Right hindlimb (tissue), 1 donor: ENCODE results near the gene MYOZ1.
A peak's percentile ranks its signal among the peaks of the same experiment; 100 is the strongest.
"Not testable (repeated sequence)": the region's sequence is repeated elsewhere in the genome, so short reads cannot be mapped to it uniquely, and the experiment has no call there.

Experiments
- DNase-seq: peaks from one replicate; pipeline ENCODE4 v3.0.0-alpha.2; 2018

MYOZ1 gene

GRCh38 chr10:73647211-73647874, 6.1 kb upstream of the MYOZ1 start:
- DNase-seq, result peak; percentile 83

DNA sequence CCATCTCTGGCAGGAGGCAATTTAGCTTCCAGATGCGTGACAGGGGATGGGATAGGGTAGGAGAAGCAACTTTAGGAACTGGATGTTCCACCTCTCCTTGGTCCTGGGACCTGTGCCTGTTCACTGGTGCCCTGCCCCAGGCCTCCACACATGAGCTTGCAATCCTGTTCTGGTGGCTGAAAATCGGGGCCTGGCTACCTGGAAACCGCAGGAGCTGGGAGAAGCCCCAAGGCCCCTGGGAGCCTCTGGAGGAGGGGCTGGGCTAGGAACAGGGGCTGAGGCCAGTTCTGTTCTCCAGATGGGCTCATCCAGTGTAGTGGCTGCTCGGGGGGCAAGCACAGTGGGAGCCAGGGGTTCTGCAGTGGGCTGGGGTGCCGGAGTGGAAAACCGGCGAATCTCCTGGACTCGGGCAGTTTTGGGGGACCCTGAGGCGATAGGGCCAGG, 5.3 kb upstream of the MYOZ1 start:
- DNase-seq, result no peak

DNA sequence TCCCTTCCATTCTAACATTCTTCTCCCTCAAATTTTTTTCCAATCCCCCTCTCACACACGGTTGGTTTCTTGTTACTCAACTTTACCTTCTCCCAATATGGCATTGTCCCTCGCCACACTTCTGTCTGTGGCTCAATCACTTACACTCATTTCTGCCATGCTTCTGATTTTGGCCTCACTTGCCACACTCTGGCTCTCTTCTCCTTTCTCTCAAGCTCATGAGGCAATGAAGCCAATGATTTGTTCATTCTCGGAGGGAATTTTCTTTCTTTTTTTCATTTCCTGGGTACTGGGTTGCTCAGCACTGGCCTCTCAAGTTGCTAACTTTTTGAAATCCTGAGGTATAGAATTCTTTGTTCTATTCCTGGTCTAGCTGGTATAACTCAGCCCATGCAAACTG, 4.0 kb upstream of the MYOZ1 start:
- DNase-seq, result no peak

DNA sequence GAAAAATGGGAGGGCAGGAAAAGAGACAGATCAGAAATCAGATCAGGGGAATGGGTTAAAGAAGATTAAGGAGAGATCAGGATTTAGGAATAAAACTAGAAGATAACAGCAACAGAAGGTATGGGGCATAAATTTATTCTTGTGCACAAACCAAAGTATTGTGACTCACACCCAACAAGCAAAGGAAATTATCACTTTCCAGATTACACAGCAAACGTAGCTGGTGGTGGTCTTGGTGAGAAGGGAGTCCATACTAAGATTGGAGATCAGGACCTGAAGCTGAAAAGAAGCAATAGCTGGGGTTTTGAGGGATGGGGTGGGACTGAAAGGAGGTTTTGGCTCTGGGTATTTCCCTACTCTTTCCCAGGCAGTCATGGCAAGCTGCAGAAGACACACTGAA, 3.5 kb upstream of the MYOZ1 start:
- DNase-seq, result no peak

DNA sequence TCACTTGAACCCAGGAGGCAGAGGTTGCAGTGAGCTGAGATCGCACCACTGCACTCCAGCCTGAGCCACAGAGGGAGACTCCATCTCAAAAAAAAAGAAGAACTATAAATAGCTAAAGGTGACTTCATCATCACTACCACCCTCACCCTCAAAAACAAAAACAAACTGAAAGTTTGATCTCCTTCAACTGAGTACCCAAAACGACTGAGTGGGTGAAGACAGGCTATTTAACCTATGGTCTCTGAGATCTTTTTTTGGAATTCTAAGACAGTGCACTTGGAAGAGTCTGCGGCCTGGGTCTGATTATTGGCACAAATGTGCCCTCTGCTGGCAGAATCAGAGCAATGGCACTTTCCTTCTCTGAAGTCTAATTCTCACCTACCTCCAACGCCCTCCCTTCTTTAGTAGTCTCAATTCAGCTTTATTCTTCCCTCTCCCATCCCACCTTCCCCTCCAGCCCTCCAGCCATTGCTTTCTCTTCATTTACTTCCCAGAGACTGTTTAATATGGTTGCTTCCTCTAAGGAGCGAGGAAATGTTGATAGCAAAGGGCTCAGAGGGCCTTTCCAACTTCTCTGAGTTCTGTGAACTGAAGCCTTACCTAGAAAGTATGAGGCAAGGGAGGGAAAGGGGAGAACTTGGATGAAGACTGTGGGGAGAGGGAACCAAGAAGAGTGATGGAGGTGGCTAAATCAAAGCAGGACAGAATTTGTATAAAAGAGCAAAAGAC, 2.9 kb upstream of the MYOZ1 start:
- peak; percentile 76 for DNase-seq

- DNase-seq, result no peak
These were observed 2.1 kb upstream of the MYOZ1 start for GRCh38 chr10:73643362-73643761.

DNA sequence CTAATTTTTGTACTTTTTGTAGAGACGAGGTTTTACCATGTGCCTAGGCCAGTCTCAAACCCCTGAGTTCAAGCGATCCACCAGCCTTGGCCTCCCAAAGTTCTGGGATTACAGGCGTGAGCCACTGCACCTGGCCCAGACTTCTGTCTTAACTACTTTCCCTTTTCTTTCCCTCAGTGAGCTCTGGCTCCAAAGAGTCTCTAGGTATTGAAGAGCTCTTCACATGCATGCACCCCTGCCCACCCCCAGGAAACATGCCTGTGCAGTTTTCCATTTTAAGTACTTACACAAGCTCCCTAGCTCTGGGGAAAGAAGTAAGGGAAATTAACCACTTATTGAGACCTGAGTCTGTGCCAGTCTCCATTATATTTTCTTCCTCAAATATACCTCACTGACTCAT, 2.0 kb downstream of the MYOZ1 start:
- DNase-seq, result no peak

DNA sequence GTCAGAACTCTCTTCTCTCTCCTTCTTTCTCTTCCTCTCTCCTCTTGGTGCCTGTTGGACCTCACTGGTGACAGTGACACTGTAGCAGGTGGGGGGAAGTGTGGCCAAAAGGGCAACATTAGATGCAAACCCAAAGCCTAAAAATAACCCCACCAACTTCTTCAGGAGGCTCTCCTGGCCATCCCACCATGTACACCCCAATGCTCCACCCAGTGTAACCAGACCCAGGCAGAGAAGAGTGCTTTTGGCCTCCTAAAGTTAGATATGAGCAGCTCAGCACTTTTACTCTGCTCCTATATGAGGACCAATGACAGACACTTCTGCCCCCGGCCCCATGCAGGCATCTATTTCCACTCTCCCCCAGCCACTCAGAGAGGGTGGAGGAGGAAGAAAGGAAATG, 5.5 kb downstream of the MYOZ1 start:
- DNase-seq, result no peak

- peak; percentile 67 for DNase-seq
These were observed 6.9 kb downstream of the MYOZ1 start for GRCh38 chr10:73634421-73634820.

- no peak for DNase-seq
These were observed 12.1 kb downstream of the MYOZ1 start for GRCh38 chr10:73629165-73629564.

- DNase-seq, result no peak
These were observed 12.9 kb downstream of the MYOZ1 start for GRCh38 chr10:73628405-73628804.

- DNase-seq, result no peak
These were observed 14.0 kb downstream of the MYOZ1 start for GRCh38 chr10:73627300-73627699.

DNA sequence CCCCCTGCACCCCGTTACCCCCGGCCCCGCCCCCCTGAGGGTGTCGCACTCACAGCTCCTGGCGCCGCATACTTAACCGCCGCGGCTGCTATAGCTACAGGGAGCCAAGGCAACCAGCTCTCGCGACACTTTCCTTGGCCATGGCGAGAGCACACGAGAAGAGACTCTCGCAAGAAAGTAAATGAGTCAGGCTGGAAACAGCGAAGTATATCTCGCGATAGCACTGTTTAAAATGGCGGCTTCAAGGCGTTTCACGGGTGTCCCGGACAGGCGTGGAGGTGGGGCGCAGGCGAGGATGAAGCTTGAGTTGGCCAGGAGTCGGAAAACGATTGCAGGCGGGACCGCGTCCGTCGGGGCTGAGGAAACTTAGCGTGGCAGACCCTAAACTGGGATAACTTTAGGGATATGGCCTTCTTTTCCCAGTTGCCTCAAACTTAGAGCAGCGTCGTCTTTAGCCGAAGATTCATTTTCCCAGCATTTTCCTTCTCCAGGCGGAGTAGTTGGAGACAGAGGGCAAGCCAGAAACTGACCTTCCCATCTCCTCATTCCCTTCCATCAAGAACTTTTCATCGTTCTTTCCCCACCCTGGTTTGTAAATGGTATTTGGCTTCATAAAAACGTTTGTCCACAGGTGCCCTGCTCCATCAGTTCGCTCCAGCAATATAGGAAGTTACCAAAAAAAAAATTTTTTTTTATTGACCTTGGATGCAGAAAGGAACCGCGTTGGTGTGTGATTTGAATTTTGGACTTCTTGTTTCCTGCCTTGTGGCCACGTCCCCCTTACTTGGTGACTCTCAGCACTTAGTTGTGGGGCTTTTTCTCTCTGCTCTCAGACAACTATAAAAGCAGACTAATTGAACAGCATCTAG, 15.2 kb downstream of the MYOZ1 start:
- peak; percentile 96 for DNase-seq

DNA sequence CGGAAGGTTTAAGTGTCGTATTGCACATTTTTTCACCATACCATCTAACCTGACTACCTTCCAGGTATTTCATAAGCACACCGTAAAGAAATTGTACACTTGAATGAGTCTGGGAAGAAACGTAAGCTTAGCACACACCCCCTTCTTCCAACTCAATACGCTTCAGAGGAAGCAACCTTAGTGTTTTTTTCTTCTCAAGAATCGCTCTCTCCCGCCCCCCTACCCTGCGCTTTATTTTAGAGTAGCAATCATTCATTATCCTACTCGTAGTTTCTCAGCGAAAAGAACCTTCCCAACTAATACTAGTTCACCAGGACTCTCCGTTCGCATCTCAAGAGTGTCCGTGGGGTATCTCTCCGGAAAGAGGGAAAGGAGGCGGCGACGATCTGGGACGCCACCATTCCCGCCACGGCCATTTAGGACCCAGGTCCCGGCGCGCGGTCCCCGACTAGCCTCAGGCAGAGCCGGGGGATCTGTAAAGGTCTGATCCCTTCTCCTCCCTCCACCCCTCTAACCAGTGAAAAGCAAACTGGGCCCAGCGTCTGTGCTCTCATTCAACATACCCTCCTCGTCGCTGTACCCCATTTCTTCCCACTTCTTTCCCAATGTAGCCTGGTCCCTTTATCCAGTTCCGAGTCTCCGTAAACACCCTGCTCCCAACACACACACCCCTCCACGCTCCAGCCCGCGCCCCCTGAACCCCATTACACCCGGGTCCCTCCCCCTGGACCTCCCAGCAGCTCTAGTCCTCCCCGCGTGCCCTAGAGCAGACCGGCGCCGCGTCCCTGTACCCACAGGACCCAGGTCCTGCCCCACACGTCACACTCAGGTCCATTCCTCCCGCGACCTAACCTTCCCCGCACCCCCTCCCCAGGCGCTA, 16.0 kb downstream of the MYOZ1 start:
- no peak for DNase-seq

DNA sequence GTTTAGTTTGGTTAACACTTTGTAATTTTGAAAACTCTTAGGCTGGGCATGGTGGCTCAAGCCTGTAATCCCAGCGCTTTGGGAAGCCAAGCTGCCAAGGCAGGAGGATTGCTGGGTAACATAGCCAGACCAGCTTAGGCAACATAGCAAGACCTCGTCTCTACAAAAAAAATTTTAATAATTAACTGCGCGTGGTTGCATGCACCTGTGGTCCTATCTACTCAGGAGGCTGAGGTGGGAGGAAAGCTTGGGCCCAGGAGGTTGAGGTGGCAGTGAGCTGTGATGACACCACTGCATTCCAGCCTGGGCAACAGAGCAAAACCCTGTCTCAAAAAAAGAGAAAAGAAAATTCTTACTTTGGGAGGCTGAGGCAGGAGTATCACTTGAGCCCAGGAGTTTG, 18.2 kb downstream of the MYOZ1 start:
- no peak for DNase-seq

GRCh38 chr10:73620974-73621373, 20.3 kb downstream of the MYOZ1 start:
- DNase-seq, result not testable (repeated sequence)

GRCh38 chr10:73617143-73617542, 24.1 kb downstream of the MYOZ1 start:
- DNase-seq, result not testable (repeated sequence)

- no peak for DNase-seq
These were observed 26.6 kb downstream of the MYOZ1 start for GRCh38 chr10:73614720-73615119.

- DNase-seq, result no peak
These were observed 32.2 kb downstream of the MYOZ1 start for GRCh38 chr10:73609116-73609515.

DNA sequence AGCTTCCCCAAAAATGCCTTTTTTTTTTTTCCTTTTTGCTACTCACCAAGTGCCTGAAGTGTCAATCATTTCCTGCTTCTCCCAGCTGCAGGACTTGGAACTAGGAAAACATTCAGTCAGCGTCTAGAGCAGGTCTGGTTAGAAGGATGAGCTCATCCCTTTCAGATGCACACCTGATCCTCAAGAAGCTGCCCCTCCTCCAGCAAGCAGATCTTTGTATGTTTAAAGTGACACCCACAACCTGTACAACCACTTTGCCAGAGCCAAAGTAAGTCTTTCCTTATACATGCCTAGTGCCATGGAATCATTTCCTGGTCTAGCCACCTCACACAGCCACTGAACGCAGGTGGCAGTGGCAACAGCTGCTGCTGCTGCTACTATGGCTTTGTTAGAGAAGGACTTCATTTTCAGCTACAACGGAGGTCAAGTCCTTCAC, 39.8 kb downstream of the MYOZ1 start:
- no peak for DNase-seq

GRCh38 chr10:73597346-73597745, 43.9 kb downstream of the MYOZ1 start:
- DNase-seq, result no peak

DNA sequence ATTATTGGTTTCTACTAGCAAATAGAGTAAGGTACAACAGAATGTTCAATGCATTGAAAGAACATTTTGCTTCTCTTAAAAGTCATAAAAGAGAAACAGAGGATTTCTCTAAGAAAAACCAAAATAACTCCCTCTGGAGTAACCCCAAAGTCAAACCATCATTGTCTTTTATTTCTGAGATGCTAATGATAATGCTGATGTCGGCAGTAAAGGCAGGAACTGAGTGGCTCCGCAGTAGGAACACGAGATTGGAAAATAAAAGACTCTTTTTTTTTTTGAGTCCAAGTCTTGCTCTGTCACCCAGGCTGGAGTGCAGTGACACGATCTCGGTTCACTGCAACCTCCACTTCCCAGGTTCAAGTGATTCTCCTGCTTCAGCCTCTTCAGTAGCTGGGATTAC, 47.5 kb downstream of the MYOZ1 start:
- no peak for DNase-seq

GRCh38 chr10:73593110-73593509, 48.2 kb downstream of the MYOZ1 start:
- no peak for DNase-seq
